Gastroesophageal sphincter (tissue), 4 donors: ENCODE data around the gene TKT. TPM values are rescaled to one million over a fixed set of nuclear protein-coding genes. Genes with fewer than 3 reads are reported as not detected.

ENCODE experiments used
- ATAC-seq: fragments of 150-250 bp; one replicate; pipeline ENCODE4 v1.9.1; 2016; ENCODE audit warnings: mild to moderate bottlenecking, moderate library complexity
- H3K27ac ChIP-seq, 4 donors: fragments of 200-600 bp; sonication (generic) in 3 of 4; 1 replicate in 3 of 4; 2 replicates in 1 of 4; pipeline ENCODE4 v1.5.1; 2016 to 2019
- H3K27me3 ChIP-seq: fragments of 200-600 bp; sonication (generic); one replicate; pipeline ENCODE4 v1.5.1; 2019
- H3K36me3 ChIP-seq, 2 donors: fragments of 200-600 bp; sonication (generic); one replicate each; pipeline ENCODE4 v1.5.1; 2019; ENCODE audit warnings: control low read depth in 1 of 2
- H3K4me1 ChIP-seq, 3 donors: fragments of 200-600 bp; sonication (generic); 1 replicate in 2 of 3; 2 replicates in 1 of 3; pipeline ENCODE4 v1.5.1; 2016 to 2019; ENCODE audit warnings: control low read depth in 2 of 3
- H3K4me3 ChIP-seq, 2 donors: fragments of 200-600 bp; sonication (generic); one replicate each; pipeline ENCODE4 v1.5.1; 2019; ENCODE audit warnings: mild to moderate bottlenecking in 1 of 2, moderate library complexity in 1 of 2
- H3K9me3 ChIP-seq, 3 donors: fragments of 200-600 bp; sonication (generic); one replicate each; pipeline ENCODE4 v1.5.1; 2017 to 2019; ENCODE audit warnings: control low read depth in 2 of 3
- EP300 ChIP-seq: sonication (generic); formaldehyde crosslinking; IDR thresholded peaks from one replicate; pipeline ENCODE4 v1.6.1; 2017; ENCODE audit warnings: antibody characterized with exemption, mild to moderate bottlenecking
- POLR2A ChIP-seq, 2 donors: fragments of 450-650 bp; IDR thresholded peaks; one replicate each; pipeline ENCODE4 v1.6.1; 2017; ENCODE audit warnings: antibody characterized with exemption in 2 of 2, mild to moderate bottlenecking in 2 of 2, moderate library complexity in 1 of 2
- POLR2AphosphoS5 ChIP-seq: sonication (generic); formaldehyde crosslinking; IDR thresholded peaks from one replicate; pipeline ENCODE4 v1.6.1; 2017; ENCODE audit warnings: antibody characterized with exemption
- WGBS, 2 donors: methylation state at CpG; one replicate each; pipeline ENCODE4 v1.1.5; 2018; ENCODE audit warnings: low coverage in 1 of 2; 5-methylcytosine and 5-hydroxymethylcytosine counted together
- total RNA-seq, 4 donors: library from RNA; depleted of rRNA; stranded (reverse); fragments of >200 nt; gene quantifications; one replicate each; pipeline ENCODE4 v1.1.0, GENCODE V29; 2016
- TF ChIP-seq, protein P1 (sequence below), 4 experiments: fragments of 200-600 bp in 2 of 4; fragments of 450-650 bp in 2 of 4; sonication (generic) in 1 of 4; IDR thresholded peaks; one replicate each; pipeline ENCODE4 v1.5.1; 2017 to 2019; ENCODE audit warnings: antibody characterized with exemption in 4 of 4, mild to moderate bottlenecking in 2 of 4, moderate library complexity in 2 of 4

The TKT gene
- total RNA-seq, 4 donors from 2014 or later = 218 to 386 (median 278) TPM

DNA sequence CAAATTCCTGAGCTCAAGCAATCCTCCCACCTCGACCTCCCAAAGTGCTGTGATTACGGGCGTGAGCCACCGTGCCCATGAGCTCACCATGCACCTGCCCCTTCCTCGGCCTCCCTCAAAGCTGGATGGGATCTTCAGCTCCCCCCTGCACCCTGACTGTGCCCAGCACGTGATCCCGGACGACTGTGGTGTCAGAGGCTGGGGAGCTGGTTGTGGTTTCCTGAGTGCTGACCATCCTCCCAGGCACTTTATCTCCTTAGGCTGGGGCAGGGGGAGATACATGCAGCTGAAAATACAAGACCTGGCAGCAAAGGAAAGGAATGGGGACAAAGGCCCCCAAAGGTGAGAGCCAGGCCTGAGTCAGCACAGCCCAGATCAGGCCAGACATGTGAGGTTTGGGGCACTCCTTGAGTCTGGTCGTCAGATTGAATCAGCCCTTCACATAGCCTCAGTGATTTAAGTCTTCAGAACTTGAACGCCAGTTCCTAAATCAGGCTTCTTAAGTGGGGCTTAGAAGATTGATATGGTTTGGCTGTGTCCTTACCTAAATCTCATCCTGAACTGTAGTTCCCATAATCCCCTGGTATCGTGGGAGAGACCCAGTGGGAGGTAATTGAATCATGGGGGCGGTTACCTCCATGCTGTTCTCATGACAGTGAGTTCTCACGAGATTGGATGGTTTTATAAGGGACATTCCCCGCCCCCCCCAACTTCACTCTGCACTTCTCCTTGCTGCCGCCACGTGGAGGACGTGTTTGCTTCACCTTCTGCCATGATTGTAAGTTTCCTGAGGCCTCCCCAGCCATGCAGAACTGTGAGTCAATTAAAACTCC is 59.0 kb downstream of the TKT start:
- no peak for ATAC-seq
- Histone ChIP-seq H3K9me3 (no peaks in the 10 kb centered on the region), H3K27me3 (no peaks in the 10 kb centered on the region), H3K4me1 (peaks cover 0 to 32% (median 13%) of the 10 kb centered on the region in 3 donors), H3K4me3 (no peak overlapping the region), H3K36me3 (peaks cover 0 to 10% of the 10 kb centered on the region in 2 donors), H3K27ac (no peak overlapping the region)
- 69 to 74% methylated on average over 7 to 9 of the region's 17 CpGs for WGBS, 2 donors
- TF ChIP-seq EP300 = no peak
- no peak for TF ChIP-seq POLR2AphosphoS5
- TF ChIP-seq, protein P1, sequence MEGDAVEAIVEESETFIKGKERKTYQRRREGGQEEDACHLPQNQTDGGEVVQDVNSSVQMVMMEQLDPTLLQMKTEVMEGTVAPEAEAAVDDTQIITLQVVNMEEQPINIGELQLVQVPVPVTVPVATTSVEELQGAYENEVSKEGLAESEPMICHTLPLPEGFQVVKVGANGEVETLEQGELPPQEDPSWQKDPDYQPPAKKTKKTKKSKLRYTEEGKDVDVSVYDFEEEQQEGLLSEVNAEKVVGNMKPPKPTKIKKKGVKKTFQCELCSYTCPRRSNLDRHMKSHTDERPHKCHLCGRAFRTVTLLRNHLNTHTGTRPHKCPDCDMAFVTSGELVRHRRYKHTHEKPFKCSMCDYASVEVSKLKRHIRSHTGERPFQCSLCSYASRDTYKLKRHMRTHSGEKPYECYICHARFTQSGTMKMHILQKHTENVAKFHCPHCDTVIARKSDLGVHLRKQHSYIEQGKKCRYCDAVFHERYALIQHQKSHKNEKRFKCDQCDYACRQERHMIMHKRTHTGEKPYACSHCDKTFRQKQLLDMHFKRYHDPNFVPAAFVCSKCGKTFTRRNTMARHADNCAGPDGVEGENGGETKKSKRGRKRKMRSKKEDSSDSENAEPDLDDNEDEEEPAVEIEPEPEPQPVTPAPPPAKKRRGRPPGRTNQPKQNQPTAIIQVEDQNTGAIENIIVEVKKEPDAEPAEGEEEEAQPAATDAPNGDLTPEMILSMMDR (IDR thresholded peaks at IDR 0.05) = no peak
- no peak for TF ChIP-seq POLR2A (IDR thresholded peaks at IDR 0.05)

GRCh38 chr3:53195602-53196574 is 59.9 kb downstream of the TKT start:
- Histone ChIP-seq H3K27me3 (no peaks in the 10 kb centered on the region), H3K9me3 (no peaks in the 10 kb centered on the region), H3K4me1 (peaks cover 0 to 32% (median 13%) of the 10 kb centered on the region in 3 donors), H3K36me3 (peaks cover 0 to 19% of the 10 kb centered on the region in 2 donors), H3K27ac (peak overlapping the region in 1 of 4 donors; percentile 6), H3K4me3 (no peak overlapping the region)
- TF ChIP-seq POLR2A (IDR thresholded peaks at IDR 0.05) (no peak), EP300 (no peak), POLR2AphosphoS5 (no peak)
- TF ChIP-seq, protein P1 (IDR thresholded peaks at IDR 0.05) = peak in 3 of 4 experiments; percentile 96 to 100 (median 97)
- WGBS, 2 donors = 42 to 54% methylated on average over 9 to 12 of the region's 36 CpGs
- ATAC-seq = peak; percentile 52

DNA sequence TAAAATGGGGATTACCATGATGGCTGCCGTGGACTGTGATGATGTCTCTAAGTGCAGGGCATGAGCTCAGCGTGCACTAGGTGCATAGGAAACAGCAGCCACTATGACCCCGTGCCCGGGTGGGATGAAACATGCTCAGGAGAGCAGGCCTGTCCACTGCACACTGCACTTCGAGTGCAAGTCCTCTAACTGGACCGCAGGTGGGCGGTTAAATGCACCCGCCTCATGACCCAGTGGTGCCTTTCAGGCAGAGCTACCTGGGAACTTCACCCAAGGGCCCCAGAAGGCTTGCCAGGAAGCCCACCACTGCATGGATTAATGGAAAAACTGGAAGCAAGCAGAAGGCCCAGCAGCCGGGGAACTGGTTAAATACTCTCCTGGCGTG is 60.8 kb downstream of the TKT start:
- Histone ChIP-seq H3K4me1 (peaks cover 0 to 32% (median 13%) of the 10 kb centered on the region in 3 donors), H3K9me3 (no peaks in the 10 kb centered on the region), H3K36me3 (peaks cover 0 to 27% of the 10 kb centered on the region in 2 donors), H3K4me3 (no peak overlapping the region), H3K27me3 (no peaks in the 10 kb centered on the region), H3K27ac (no peak overlapping the region)
- TF ChIP-seq, protein P1 (IDR thresholded peaks at IDR 0.05) = no peak
- no peak for TF ChIP-seq EP300
- no peak for TF ChIP-seq POLR2A (IDR thresholded peaks at IDR 0.05)
- no peak for TF ChIP-seq POLR2AphosphoS5
- 68% methylated on average over 2 of the region's 10 CpGs; no CpG with 5 or more reads in 1 of the 2 donors for WGBS, 2 donors
- no peak for ATAC-seq

- peaks cover 0 to 32% (median 13%) of the 10 kb centered on the region in 3 donors for H3K4me1 ChIP-seq
- no peak overlapping the region for H3K4me3 ChIP-seq
- peaks cover 0 to 34% of the 10 kb centered on the region in 2 donors for H3K36me3 ChIP-seq
- no peak for TF ChIP-seq EP300
- no peak for TF ChIP-seq POLR2AphosphoS5
- TF ChIP-seq POLR2A (IDR thresholded peaks at IDR 0.05) = no peak
- TF ChIP-seq, protein P1 (IDR thresholded peaks at IDR 0.05) = no peak
- H3K9me3 ChIP-seq = no peaks in the 10 kb centered on the region
- H3K27me3 ChIP-seq = no peaks in the 10 kb centered on the region
- ATAC-seq = peak; percentile 40
- WGBS, 2 donors = 53% methylated on average over 8 of the region's 14 CpGs; no CpG with 5 or more reads in 1 of the 2 donors
- peak overlapping the region; percentile 20 to 68 (median 62) for H3K27ac ChIP-seq
Observed at GRCh38 chr3:53194210-53195065, 61.4 kb downstream of the TKT start.
